HG03135 (cell line): Measurements from ENCODE around the gene KCNQ1.

Experiments
- ATAC-seq: cut with Tn5 transposase; IDR thresholded peaks from one replicate; pipeline ENCODE4 v1.9.1; 2021; ENCODE audit warnings: mild to moderate bottlenecking, moderate library complexity; ENCODE audit not compliant: unreplicated experiment

Gene KCNQ1

DNA sequence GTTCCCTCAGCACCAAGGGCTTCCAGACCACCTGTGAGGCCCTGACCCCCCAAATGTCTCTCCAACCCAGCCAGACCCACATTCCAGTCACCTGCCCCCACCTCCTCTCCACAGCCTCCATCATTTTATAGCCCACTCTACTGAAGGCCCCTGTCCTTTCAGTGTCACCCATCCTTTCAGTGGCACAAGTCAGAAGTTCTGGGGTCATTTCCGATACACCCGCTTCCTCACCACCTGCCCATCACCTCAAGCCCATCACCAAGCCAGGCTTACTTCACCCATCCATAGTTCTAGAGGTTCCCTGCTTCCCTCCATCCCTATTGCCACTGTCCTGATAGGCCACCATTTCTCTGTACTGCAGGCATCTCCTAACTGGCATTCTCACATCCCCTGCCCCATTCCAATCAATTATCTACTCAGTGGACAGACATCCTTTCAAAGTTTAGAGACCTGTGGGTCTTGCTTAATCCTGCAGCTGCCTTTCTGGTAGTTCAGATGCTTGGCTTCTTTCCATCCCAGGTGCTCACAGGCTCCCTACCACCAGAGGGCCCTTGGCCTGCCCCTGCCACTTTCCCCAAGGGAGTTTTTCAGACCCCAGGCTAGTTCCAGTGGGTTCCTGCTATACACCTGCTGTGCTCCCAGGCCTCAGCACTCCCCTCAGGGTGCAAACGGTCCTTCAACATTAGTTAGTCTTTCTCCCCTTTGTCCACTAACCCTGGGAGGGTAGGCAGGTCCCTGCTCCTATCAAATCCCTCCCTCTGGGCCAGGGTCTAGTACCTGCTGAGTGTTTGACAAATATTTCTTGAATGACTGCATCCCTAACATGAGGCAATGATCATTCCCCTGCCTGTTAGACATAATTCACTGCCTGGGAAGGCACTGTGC lies 247.4 kb downstream of the KCNQ1 start:
- no peak for ATAC-seq

DNA sequence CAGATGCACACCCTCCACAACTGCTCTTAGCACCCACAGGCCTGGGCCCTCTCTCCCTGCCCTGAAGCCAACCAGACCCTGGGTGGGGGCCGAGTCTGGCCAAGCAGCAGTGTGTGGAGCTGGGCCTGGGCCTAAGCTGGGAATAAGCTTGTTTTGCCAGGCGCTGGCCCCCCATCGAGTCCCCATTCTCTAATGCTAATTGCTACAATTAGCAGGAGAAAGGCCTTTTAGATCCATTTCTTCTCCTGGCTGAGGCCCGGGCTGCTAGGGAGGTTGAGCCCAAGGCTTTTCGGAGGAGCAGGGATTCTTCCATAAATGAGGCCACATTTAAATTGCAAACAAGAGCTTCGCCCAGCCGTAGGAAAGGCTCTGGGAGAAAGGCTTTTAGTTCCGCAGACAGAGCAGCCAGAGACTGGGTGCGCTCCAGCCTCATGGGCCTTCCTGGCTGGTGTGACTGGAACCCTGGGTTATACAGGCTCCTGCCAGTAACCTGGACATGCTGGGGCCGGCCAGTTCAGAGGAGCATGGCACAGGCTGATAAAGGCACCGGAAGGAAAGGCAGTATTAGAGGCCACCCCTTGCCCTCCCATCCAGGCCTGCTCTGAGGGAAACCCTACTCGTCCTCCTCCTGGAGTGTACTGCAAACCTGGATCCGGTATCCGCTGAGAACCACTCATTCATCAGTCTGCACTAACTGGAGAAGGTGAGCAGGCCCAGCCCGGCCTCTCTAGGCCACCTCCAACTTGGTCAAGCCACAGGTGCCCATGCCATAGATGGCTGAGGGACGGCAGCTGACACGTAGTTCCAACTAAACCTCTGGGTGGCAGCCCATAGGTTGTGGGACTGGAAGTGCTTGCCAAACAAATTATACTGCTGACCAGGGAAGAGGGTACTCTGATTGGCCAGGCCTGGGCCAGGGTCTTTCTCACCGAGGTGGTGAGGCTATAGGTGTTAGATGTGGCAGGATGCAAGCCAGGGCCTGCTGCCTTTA lies 248.8 kb downstream of the KCNQ1 start:
- no peak for ATAC-seq

DNA sequence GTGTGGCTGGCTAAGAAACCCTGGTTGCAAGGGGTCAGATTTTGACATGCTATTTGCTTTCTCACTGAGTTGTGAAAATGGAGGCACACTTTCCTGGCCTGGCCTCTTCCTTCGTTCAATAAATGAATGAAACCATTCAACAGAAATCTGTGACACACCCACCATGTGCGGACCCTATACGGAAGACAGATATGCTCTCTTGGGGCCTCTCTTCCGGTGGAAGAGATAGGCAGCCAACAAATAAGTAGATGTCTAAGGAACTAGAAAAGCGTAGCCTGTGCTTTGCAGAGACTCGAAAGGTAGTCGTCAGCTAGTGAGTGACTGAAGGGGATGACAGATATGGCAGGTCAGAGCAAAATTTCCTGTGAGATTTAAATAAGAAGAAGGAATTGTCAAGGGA lies 249.7 kb downstream of the KCNQ1 start:
- no peak for ATAC-seq

DNA sequence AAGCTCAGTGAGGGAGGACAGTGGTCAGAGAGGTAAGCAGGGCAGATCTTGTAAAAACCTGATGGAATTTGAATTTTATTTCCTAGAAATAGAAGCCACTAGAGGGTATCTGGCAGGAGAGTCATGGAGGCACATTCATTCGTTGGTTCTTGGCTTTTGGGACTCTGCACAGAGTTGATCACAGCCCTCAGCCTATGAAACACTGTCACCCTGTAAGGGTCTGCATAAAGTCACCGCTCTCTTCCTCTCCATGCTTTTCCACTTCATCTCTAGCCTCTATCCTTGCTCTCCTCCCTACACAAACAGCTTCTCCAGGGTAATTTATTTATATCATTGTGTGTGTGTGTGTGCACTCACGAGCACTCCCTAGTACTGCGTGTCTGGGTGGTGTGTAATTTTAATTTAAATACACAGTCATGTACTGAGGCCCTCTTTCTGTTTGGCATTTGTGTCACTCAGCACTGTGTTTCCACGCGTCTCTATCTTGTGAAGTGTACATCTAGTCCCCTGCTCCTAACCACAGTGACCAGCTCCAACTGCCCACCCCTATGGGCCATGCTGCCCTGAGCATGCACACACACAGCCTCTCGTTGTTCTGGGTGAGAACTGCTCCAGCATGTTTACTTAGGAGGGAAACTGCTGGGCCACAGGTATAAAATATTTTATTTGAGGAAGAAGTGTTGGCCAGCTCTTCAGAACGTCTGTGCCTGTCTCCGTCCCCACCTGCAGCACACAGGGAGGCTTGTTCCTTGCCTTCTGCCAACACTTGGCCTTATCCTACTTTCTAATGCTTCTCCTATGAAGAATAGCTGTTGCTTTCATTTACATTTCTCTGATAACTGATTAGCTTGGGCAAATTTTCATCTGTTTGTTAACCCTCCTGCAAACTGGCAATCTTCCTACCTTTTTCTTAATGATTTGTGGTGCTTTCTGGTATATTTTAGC lies 250.5 kb downstream of the KCNQ1 start:
- no peak for ATAC-seq

DNA sequence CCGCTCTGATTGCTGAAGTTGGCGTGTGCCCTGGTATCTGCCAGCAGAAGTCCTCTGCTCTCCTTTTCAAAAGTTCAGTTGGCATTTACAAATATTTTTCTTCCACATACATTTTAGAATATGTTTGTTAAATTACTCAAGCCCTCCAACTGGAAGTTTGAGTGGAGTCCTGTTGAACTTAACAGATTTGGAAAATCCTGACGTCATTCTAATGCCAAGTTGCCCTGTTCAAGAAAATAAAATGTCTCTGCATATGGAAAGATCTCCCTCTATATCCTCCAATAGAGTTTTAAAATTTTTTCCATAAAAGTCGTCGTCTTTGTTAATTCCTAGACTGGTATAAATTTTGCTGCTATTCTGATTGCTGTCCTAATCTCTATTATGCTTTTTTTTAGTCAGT lies 251.6 kb downstream of the KCNQ1 start:
- ATAC-seq, result no peak

DNA sequence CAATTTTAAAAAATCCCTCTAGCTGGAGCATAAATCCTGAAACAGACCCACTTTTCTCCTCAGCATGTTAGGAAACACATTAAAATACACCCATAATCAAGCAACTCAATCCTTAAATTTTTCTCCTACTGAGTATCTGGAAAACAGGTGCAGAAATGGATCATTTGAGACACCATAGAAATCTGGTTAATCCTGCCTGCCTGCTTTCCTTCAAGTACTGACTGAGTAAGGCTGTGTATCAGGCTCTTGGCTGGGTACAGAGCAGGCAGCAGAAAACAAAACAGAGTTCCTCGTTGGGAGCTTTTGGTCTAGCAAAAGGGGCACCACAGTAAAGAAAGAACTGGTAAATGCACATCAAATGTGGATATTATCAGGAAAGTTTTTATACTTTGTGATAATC lies 253.1 kb downstream of the KCNQ1 start:
- no peak for ATAC-seq

DNA sequence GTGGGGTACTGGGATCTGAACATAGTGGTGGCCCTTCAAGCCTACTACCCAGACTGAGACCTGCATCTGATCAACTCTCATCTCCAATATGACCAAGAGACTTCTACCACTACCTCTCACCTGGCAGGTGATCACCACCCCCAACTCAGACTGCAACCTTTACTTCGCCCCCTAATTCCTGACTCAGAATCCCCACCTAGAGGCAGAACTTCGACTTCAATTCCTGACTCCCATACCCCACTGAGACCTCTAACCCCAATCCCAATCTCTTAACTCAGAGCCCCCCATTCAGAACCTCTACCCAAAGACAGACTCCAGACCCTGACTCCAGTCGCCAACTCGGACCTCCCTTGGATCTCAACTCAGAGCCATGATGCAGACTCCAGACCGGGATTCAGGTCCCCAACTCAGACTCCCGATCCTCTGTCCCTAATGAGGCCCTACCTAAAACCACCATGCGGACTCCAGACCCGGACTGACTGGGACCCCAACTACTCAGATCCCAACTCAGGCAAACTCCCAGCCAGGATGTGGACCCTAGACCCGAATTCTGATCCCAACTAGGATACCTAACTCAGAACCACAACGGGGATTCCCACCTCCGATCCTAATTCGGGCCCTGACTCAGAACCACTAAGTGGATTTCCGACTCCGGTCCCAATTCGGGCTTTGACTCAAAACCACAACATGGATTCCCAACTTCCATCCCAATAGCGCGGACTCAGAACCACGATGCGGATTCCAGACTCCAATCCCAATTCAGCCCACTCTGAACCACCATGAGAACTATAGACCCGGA lies 253.8 kb downstream of the KCNQ1 start:
- ATAC-seq, result no peak

DNA sequence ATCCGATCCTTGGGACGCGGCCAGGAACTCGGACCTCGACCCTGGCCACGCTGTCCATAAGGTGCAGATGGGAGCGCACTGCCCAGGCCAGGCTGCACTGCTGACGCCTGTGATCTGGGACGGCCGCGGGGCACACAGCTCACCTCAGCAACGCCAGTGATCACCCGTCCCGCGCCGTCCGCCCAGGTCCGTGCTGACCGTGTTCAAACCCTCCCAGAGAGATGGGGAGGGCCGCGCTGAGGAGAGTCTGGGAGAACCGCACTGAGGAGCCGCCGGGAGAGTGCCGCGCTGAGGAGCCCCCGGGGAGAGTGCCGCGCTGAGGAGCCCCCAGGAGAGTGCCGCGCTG lies 254.3 kb downstream of the KCNQ1 start:
- peak; percentile 10 for ATAC-seq

DNA sequence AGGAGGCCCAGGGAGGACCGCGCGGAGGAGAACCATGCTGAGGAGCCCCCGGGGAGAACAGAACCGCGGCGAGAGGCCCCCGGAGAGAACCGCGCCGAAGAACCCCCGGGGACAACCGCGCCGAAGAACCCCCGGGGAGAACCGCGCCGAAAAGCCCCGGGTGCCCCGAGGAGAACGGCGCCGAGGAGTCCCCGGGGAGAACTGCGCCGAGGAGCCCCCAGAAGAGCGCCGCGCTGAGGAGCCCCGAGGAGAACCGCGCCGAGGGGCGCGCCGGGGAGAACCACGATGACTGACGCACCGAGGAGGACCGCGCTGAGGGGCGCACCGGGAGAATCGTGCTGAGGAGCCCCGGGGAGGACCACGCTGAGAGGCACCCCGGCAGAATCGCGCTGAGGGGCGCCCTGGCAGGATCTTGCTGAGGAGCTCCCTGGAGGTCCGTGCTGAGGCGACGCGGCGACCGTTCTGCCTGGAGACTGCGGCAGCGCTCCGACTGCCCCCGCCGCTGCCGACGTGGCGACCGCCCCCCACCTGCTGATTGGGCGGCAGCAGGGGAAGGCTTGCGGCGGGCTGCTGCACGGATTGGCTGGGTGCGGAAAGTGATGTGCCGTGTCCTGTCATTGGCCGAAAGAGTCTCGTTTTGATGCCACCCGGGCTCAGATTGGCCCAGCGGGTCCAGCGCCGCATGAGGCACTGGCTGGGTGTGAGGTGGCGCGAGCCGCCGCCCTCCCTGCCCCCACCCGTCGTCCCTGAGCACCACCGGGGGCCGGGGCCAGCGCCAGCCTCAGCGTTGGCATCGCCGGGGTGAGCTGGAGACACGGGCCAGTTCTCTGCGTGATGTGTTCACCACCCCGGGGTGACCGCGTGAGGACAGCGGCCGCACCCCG lies 255.0 kb downstream of the KCNQ1 start, which contains the start of gene KCNQ1OT1:
TSS of gene KCNQ1OT1 (minus strand) at position 464 of the 884 bp plus-strand sequence.
- ATAC-seq, result peak; percentile 88

DNA sequence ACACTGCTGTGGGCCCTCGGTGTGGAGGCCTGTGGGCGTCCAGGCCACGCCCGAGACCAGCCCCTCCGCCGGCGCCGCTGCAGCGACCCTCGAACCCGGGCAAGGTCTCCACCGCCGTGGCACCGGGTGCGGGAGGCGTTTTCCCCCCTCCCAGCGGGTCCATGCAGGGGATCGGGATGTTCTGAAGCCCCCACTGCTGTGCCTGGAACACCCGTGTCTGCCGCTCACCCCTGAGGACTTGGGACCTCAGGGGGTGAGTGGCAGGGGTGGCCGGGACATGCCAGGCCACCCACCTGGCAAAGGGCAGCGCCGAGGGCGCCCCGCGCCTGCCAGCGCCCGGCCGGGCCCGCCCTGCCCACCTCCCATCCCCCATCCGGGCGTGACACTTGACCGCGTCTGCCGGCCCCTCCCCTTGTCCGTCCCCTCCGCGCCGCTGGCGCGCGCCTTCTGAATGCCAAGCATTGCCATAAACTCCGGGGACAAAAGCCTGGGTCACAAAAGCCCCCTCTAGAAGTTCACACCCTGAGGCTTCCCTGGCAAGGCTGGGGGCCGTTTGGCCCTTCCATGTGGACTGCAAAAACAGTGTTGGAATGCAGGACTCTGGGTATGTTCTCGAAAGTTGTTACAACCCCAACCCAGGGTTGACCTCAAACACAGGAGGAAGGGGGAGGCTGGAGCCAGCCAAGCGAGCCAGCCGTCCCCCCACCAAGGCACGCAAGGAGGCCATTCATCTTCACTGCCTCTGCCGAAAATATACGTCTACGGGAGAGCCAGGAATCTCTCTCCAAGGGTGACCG lies 255.8 kb downstream of the KCNQ1 start:
- ATAC-seq, result peak; percentile 35

DNA sequence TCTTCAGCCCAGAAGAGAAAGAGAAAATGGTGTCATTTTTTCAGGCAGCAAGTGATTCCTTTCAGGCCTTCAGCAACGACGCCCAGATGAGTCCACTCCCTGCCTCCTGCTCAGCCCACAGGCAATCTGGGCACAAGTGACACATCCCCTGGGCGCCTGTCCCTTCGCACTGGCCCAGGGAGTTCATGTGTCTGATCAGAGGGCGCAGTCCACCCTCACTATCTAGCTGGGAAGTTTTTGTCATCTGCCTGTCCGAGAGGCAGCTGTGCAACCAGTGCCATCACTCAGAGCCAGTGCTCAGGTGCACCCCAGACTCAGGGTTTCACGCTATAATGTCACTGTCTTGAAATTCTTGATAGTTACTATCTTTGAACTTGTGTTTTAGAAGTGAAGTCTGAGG lies 256.4 kb downstream of the KCNQ1 start:
- no peak for ATAC-seq

DNA sequence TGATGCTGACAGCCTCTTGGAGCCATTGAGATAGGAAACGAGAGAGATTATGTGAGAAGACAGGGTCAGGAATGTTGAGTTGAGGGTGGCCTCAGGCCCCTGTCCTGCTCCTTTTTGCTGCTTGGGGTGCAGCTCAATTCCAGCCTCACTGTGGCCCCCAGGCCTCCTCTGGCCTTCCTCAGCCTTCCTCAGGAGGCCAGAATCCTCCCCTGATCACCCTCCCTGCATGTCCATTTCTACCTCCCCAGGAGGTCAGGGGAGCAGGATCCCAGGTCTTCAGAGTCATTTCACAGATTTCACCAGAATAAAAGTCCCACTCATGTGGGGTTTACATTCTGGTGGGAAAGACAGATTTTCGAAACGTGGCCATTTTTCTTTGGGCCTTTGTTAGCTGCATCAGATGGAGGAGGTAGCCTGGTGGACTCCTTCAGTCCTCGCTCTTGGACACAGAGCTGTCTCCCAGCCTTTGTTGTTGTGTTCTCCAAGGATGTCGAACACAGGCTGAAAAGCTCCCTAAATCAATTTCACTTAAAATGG lies 257.2 kb downstream of the KCNQ1 start:
- no peak for ATAC-seq

DNA sequence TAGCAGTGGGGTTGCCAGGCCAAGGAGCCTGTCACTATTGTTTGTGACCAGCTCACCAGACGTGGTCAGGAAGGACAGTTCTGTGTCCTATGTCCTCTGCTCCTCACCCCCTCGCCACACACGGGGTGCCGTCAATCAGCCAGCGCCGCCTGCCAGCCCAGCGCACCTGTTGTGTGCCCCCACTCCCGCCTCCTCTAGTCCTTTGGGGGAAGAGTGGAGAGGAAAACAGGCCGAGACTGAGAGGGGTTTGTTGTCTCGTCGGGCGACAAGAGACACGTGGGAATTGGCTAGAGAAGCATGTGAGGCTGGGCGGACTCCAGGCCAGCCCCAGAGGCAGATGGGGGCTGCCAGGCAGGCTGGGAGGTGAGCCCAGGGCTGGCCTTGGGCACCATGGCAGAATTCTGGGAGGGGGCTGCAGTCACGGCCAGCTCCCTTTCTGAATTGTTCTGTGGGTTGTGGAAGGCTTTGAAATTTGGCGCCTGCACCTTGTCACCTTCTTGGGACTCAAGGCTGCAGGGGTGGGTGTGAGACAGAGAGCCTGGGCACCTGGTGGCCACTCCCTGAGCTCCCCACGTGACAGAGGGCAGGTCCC lies 258.1 kb downstream of the KCNQ1 start:
- ATAC-seq, result no peak

DNA sequence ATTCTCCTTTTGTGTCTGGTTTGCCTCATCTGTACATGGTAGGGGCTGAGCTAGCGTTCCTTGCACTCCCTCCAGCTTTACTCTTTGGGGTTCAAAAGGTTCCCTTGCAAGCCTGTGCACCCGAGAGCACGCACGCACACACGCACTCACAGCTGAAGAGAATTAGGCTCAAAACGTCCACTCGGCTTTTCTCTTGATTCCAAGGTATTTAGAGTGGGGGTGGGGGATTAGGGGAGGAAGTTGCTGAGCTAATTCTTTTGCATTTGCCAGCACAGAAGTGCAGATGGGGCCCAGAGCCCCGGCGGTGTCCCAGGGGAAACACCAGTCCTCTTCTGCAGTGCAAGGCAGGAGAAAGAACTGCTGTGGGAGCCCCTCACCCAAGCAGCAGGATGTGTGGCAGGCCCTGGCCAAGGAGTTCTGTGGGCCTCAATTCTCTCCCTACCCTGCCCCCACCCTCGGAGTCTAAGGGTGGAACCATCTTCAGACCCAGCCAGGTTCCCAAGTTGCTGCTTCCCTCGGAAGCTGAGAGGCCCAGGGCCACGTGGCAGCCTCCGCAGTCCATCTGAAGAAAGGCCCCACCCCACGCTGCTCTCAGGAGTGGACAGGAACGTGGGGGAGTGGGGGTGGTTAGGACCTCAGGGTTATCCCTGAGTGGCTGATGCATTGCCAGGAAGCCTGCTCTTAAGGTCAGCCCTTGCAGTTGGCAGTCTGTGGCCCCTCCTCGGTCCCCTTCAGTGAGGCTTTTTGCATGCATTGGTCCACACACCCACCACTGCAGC lies 258.7 kb downstream of the KCNQ1 start:
- no peak for ATAC-seq

DNA sequence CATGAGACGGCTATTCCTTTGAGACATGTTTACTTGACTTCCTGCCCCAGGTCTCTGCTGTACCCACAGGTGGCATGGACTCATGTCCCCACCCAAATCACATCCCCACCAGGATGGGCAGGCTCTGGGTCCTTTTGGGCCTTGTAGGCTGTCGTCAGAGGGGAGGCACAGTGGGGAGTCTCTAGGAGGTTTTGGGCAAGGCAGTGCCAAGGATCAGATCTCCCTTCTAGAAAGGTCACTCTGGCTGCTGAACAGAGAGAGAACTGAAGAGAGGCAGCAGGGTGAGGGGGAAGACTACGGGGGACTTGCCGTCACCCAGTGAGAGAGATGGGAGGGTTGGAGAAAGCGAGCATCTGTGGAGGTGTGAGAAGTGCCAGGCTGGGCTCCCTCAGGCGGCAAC lies 259.5 kb downstream of the KCNQ1 start:
- no peak for ATAC-seq

DNA sequence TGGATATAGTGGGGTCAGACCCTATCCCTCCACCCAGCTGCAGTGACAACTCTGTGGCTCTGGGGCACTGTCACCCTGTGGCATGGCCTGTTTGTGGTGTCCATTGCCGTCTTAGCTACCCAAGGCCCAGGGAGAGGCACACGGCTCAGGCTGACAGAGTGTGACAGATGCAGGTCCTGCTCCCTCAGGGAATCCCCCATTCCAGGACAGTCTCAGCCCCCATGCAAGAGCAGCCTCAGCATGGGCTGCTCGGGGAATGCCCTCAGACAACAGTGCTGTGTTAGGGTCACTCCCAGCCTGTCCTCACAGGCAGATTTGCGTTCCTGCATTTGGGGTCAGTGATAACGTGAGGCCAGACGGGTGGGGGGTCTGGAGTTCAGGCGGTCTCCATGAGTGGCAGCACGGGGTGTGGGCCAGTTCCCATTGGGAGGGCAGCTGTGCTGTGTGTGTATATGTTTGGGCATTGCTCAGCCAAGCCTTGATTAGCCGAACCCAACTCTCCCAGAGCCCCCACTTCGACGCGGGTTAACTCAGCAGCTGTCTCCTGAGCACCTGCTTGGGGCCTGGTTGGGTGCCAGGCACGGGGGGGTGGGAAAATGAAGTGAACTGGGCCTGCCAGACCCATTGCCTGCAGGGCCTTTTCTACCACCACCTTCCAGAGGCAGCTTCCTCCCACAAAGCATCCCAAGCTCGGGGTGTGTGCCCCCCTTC lies 260.2 kb downstream of the KCNQ1 start:
- no peak for ATAC-seq
